ENCODE measurements around the gene KCNQ5.

Gene KCNQ5

DNA sequence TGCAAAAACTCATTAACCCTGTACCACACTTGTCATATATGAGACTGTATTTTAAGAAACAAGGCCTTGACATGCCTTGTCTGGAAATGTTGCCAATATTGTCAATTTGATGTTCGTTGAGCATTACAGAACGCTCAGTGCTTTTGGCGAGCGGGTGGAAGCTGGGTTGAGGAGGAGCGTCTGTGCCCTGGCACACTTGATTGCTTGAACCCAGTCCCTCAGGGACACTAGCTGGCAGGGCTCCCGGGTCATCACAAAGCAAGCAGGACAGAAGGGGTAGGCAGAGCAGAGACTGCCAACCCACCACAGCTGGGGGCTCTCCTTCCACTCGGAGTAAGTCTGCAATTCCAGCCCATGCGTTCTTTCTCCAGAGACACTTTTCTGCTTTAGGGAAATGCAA lies 317.1 kb downstream of the KCNQ5 start:
- TF ChIP-seq, protein P1, sequence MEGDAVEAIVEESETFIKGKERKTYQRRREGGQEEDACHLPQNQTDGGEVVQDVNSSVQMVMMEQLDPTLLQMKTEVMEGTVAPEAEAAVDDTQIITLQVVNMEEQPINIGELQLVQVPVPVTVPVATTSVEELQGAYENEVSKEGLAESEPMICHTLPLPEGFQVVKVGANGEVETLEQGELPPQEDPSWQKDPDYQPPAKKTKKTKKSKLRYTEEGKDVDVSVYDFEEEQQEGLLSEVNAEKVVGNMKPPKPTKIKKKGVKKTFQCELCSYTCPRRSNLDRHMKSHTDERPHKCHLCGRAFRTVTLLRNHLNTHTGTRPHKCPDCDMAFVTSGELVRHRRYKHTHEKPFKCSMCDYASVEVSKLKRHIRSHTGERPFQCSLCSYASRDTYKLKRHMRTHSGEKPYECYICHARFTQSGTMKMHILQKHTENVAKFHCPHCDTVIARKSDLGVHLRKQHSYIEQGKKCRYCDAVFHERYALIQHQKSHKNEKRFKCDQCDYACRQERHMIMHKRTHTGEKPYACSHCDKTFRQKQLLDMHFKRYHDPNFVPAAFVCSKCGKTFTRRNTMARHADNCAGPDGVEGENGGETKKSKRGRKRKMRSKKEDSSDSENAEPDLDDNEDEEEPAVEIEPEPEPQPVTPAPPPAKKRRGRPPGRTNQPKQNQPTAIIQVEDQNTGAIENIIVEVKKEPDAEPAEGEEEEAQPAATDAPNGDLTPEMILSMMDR (IDR thresholded peaks at IDR 0.05; ENCODE audit: insufficient read depth, missing control alignments): no peak
- DNase-seq (ENCODE audit: insufficient read length, low spot score) (no peak), FAIRE-seq (no peak)

DNA sequence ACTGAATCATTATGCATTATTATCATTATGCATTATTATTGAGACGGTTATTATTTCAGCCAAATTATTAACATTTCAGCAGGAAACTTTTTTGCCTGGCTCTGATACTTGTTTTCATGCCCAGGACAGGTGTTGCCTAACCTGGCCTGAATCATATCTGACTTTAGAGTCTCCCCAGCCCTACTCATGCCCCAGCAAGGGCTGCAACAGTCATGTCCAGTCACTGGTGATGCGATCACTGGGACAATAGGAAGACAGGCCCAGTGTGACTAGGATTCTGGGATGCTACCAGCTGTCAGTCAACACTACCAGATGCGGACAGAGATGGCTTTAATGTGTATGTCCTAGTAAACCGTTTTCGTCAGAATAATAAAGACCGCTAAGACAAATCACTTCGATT lies 318.4 kb downstream of the KCNQ5 start:
- DNase-seq (ENCODE audit: insufficient read length, low spot score) (no peak), FAIRE-seq (no peak)
- TF ChIP-seq, protein P1 (IDR thresholded peaks at IDR 0.05; ENCODE audit: insufficient read depth, missing control alignments): no peak

DNA sequence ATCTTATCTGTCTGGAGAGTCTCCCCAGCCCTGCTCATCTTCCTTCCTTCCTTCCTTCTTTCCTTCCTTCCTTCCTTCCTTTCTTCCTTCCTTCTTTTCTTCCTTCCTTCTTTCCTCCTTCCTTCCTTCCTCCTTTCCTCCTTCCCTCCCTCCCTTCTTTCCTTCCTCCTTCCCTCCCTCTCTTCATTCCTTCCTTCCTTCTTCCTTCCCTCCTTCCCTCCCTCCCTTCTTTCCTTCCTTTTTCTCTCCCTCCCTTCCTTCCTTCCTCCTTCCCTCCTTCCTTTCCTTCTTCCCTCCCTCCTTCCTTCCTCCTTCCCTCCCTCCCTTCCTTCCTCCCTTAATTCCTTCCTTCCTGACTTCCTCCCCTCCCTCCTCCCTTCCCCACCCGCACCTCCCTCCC lies 319.4 kb downstream of the KCNQ5 start:
- FAIRE-seq: no peak
- no peak for DNase-seq (ENCODE audit: insufficient read length, low spot score)
- TF ChIP-seq, protein P1 (IDR thresholded peaks at IDR 0.05; ENCODE audit: insufficient read depth, missing control alignments): no peak

DNA sequence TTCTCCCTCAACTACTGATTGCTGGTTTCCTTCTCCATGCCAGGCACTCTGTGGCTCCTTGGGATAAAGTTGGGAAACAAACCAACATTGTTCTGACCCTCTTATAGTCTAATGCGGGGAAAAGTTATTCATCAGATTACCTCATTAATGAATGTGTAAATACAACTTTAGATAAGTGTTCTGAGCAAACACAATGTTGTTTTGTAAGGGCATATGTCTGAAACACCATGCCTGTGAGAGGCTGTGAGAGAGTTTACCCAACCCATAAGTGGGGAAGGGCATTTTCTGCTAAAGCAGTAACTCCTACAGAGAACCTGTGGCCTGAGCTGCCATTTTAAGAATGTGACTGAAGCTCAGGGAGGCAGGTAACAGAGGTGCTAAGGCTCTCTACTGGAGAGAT lies 319.9 kb downstream of the KCNQ5 start:
- TF ChIP-seq, protein P1 (IDR thresholded peaks at IDR 0.05; ENCODE audit: insufficient read depth, missing control alignments): no peak

DNA sequence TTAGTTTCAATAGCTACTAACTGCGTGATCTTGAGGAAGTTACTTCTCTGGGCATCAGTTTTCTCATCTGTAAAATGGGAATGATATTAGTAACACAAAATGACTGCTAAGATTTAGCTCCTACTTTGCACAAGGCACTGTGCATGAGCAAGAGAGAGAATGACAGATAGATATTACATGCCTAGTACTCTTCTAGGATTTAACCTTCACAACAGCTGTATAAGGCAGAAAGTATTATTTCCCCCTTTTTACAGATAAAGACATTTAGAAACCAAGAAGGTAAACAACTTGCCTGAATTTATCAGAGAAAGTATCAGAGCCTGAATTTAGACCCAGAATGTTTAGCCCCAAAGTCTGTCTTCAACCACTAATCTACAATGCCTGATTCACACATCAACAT lies 321.8 kb downstream of the KCNQ5 start:
- TF ChIP-seq, protein P1 (IDR thresholded peaks at IDR 0.05; ENCODE audit: insufficient read depth, missing control alignments): no peak
- peak; percentile 64 for FAIRE-seq
- no peak for DNase-seq (ENCODE audit: insufficient read length, low spot score)

More for the DNA sequence above, 319.9 kb downstream of the KCNQ5 start:
- DNase-seq (ENCODE audit: insufficient read length, low spot score): no peak
- no peak for FAIRE-seq

DNA sequence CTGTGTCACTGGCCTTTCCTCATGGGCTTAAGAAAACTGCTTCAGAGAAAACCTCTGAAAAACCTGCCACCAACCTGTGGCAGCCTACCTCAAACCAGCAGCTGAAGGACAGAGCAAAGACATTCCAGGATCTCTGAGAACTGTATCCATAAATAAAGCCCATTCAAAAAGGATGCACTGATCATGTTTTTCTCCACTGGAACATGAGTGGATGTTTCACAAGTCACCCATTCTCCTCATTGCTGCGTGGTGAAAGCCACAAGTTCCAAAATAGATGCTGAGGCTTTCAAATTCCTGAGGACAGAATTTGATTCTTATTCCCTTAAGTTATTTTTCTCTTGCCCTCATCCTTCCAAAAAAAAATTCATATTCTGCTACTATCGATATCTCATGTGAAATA lies 322.8 kb downstream of the KCNQ5 start:
- TF ChIP-seq, protein P1 (IDR thresholded peaks at IDR 0.05; ENCODE audit: insufficient read depth, missing control alignments): no peak
- FAIRE-seq (no peak), DNase-seq (ENCODE audit: insufficient read length, low spot score) (no peak)

DNA sequence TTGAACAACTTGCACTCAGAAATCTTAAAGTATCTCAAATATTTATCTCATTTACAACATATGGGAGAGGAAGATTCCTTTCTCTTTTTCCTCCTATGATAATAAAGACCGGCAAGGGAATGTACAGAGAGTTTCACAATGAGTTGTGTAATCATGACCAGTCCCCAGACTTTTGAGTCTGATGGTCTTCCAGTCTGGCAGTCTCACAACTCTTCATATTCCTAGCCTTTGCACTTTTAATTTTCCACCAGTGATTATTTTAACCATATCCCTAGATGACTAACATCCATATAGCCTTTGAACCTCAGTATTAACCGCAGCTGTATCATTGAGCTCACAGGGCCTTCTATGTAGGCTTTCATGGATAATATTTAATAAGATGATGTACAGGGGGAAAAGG lies 324.9 kb downstream of the KCNQ5 start:
- TF ChIP-seq, protein P1 (IDR thresholded peaks at IDR 0.05; ENCODE audit: insufficient read depth, missing control alignments): no peak
- FAIRE-seq (no peak), DNase-seq (ENCODE audit: insufficient read length, low spot score) (no peak)

All from D721Med (cell line).